HG03159 (cell line): ENCODE data around the gene NAT10.

Source experiments
- ATAC-seq: cut with Tn5 transposase; IDR thresholded peaks from one replicate; pipeline ENCODE4 v1.9.1; 2021; ENCODE audit warnings: mild to moderate bottlenecking, moderate library complexity; ENCODE audit not compliant: unreplicated experiment

The NAT10 gene

GRCh38 chr11:34148504-34149165 lies 43.2 kb downstream of the NAT10 start:
- no peak for ATAC-seq

GRCh38 chr11:34149274-34149673 lies 43.8 kb downstream of the NAT10 start:
- no peak for ATAC-seq

- no peak for ATAC-seq
Measured at GRCh38 chr11:34149786-34150185, 44.4 kb downstream of the NAT10 start.

- no peak for ATAC-seq
Measured at GRCh38 chr11:34150494-34151151, 45.2 kb downstream of the NAT10 start.

GRCh38 chr11:34151166-34151565 lies 45.7 kb downstream of the NAT10 start:
- ATAC-seq: no peak

GRCh38 chr11:34151916-34152845 lies 46.8 kb downstream of the NAT10 start:
- no peak for ATAC-seq

- ATAC-seq: no peak
Measured at GRCh38 chr11:34154059-34154875, 48.8 kb downstream of the NAT10 start.

- ATAC-seq: no peak
Measured at GRCh38 chr11:34155057-34155756, 49.8 kb downstream of the NAT10 start.

GRCh38 chr11:34155757-34156062 lies 50.3 kb downstream of the NAT10 start:
- no peak for ATAC-seq

- no peak for ATAC-seq
Measured at GRCh38 chr11:34157163-34157562, 51.7 kb downstream of the NAT10 start.

GRCh38 chr11:34158661-34159060 lies 53.2 kb downstream of the NAT10 start:
- no peak for ATAC-seq

GRCh38 chr11:34160049-34160721 lies 54.8 kb downstream of the NAT10 start:
- ATAC-seq: no peak

- no peak for ATAC-seq
Measured at GRCh38 chr11:34160791-34161190, 55.4 kb downstream of the NAT10 start.

GRCh38 chr11:34161361-34161760 lies 55.9 kb downstream of the NAT10 start:
- ATAC-seq: no peak

- ATAC-seq: no peak
Measured at GRCh38 chr11:34161812-34162492, 56.5 kb downstream of the NAT10 start.

- ATAC-seq: no peak
Measured at GRCh38 chr11:34162493-34162820, 57.0 kb downstream of the NAT10 start.

GRCh38 chr11:34162856-34163255 lies 57.4 kb downstream of the NAT10 start:
- no peak for ATAC-seq

GRCh38 chr11:34165121-34165520 lies 59.7 kb downstream of the NAT10 start:
- ATAC-seq: no peak

- ATAC-seq: no peak
Measured at GRCh38 chr11:34165786-34166555, 60.5 kb downstream of the NAT10 start.
